ENCODE data around the gene NLGN2. TPM values are rescaled to one million over a fixed set of nuclear protein-coding genes. Genes with fewer than 3 reads are reported as not detected.

NLGN2 gene
- total RNA-seq, 1 experiment from 2014 or later, result 36.9 TPM

- intact Hi-C loops (cut with micrococcal nuclease; ENCODE audit: unreplicated experiment), result no loop called here
- ChIA-PET POLR2A (ENCODE audit: low non-redundant PET) (no interaction called here), CTCF (no interaction called here)
- Histone ChIP-seq H3K27me3 (replicated peaks; ENCODE audit: insufficient read depth, low read depth, low read length, poor library complexity) (no peaks in the 10 kb centered on the region), H3K27ac (ENCODE audit: low read depth, low read length, poor library complexity, severe bottlenecking) (no peak overlapping the region), H3K36me3 (ENCODE audit: insufficient read depth, low read length, poor library complexity, severe bottlenecking) (no peaks in the 10 kb centered on the region), H3K9me3 (ENCODE audit: low read depth, low read length, poor library complexity, severe bottlenecking) (no peaks in the 10 kb centered on the region), H3K4me1 (ENCODE audit: insufficient read depth, low read length, poor library complexity, severe bottlenecking) (no peaks in the 10 kb centered on the region), H3K4me3 (ENCODE audit: low read depth, low read length, poor library complexity, severe bottlenecking) (peak overlapping the region; percentile 36)
- BruUV-seq (replicated peaks), result no TSS peak
- no peak for DNase-seq (ENCODE audit: low spot score)
- TF ChIP-seq EZH2 (IDR thresholded peaks at IDR 0.05; ENCODE audit: borderline replicate concordance, low read depth, low read length, poor library complexity, severe bottlenecking), result no peak
- no peak for TF ChIP-seq CTCF (conservative IDR thresholded peaks at IDR 0.05; ENCODE audit: low read depth, low read length)
Measured at GRCh38 chr17:7380321-7380720, 27.3 kb upstream of the NLGN2 start.

- Histone ChIP-seq H3K4me1 (ENCODE audit: insufficient read depth, low read length, poor library complexity, severe bottlenecking) (no peaks in the 10 kb centered on the region), H3K4me3 (ENCODE audit: low read depth, low read length, poor library complexity, severe bottlenecking) (peak within 1 kb of the TSS; percentile 36), H3K27me3 (replicated peaks; ENCODE audit: insufficient read depth, low read depth, low read length, poor library complexity) (no peaks in the 10 kb centered on the region), H3K27ac (ENCODE audit: low read depth, low read length, poor library complexity, severe bottlenecking) (no peak within 1 kb of the TSS), H3K36me3 (ENCODE audit: insufficient read depth, low read length, poor library complexity, severe bottlenecking) (no peaks in the 10 kb centered on the region), H3K9me3 (ENCODE audit: low read depth, low read length, poor library complexity, severe bottlenecking) (no peaks in the 10 kb centered on the region)
- BruUV-seq (replicated peaks), result no TSS peak
- no peak for DNase-seq (ENCODE audit: low spot score)
- POLR2A ChIA-PET (ENCODE audit: low non-redundant PET), result interaction anchor here (0.5 kb wide), 1 partner anchor 334 kb away, joined by 5 read pairs; no protein-coding TSS in a partner anchor
- TF ChIP-seq CTCF (conservative IDR thresholded peaks at IDR 0.05; ENCODE audit: low read depth, low read length) (no peak), EZH2 (IDR thresholded peaks at IDR 0.05; ENCODE audit: borderline replicate concordance, low read depth, low read length, poor library complexity, severe bottlenecking) (no peak)
- CTCF ChIA-PET, result no interaction called here
- intact Hi-C loops (cut with micrococcal nuclease; ENCODE audit: unreplicated experiment), result no loop called here
Measured at GRCh38 chr17:7380855-7381683, 26.6 kb upstream of the NLGN2 start, which contains the start of gene TNK1. TSS of gene TNK1 (plus strand) at chr17:7381089. CDS start at chr17:7382927, 1,838 bp downstream.

GRCh38 chr17:7382901-7383300 lies 24.7 kb upstream of the NLGN2 start:
- Histone ChIP-seq H3K9me3 (ENCODE audit: low read depth, low read length, poor library complexity, severe bottlenecking) (no peaks in the 10 kb centered on the region), H3K4me1 (ENCODE audit: insufficient read depth, low read length, poor library complexity, severe bottlenecking) (no peaks in the 10 kb centered on the region), H3K36me3 (ENCODE audit: insufficient read depth, low read length, poor library complexity, severe bottlenecking) (no peaks in the 10 kb centered on the region), H3K27ac (ENCODE audit: low read depth, low read length, poor library complexity, severe bottlenecking) (no peak overlapping the region), H3K27me3 (replicated peaks; ENCODE audit: insufficient read depth, low read depth, low read length, poor library complexity) (no peaks in the 10 kb centered on the region), H3K4me3 (ENCODE audit: low read depth, low read length, poor library complexity, severe bottlenecking) (no peak overlapping the region)
- ChIA-PET CTCF (no interaction called here), POLR2A (ENCODE audit: low non-redundant PET) (no interaction called here)
- no TSS peak for BruUV-seq (replicated peaks)
- intact Hi-C loops (cut with micrococcal nuclease; ENCODE audit: unreplicated experiment), result no loop called here
- no peak for TF ChIP-seq CTCF (conservative IDR thresholded peaks at IDR 0.05; ENCODE audit: low read depth, low read length)
- no peak for TF ChIP-seq EZH2 (IDR thresholded peaks at IDR 0.05; ENCODE audit: borderline replicate concordance, low read depth, low read length, poor library complexity, severe bottlenecking)
- no peak for DNase-seq (ENCODE audit: low spot score)
